Uterus (tissue), 4 donors: ENCODE data around the gene SPATA9. TPM values are rescaled to one million over a fixed set of nuclear protein-coding genes. Genes with fewer than 3 reads are reported as not detected.

Source experiments
- DNase-seq, 2 donors: peaks; one replicate each; pipeline ENCODE4 v3.0.0-alpha.2; 2019 to 2020
- H3K27ac ChIP-seq, 2 donors: fragments of 200-600 bp; sonication (generic); 1 replicate in 1 of 2; 2 replicates in 1 of 2; pipeline ENCODE4 v1.5.1; 2016 to 2018
- H3K27me3 ChIP-seq, 2 donors: fragments of 200-600 bp; sonication (generic); one replicate each; pipeline ENCODE4 v1.5.1; 2018 to 2019; ENCODE audit warnings: control low read depth in 1 of 2
- H3K36me3 ChIP-seq, 2 donors: fragments of 200-600 bp; sonication (generic); one replicate each; pipeline ENCODE4 v1.5.1; 2019; ENCODE audit warnings: control low read depth in 1 of 2
- H3K4me1 ChIP-seq, 2 donors: fragments of 200-600 bp; sonication (generic); one replicate each; pipeline ENCODE4 v1.5.1; 2018 to 2019; ENCODE audit warnings: control low read depth in 1 of 2
- H3K4me3 ChIP-seq, 2 donors: fragments of 200-600 bp; sonication (generic); 1 replicate in 1 of 2; 2 replicates in 1 of 2; pipeline ENCODE4 v1.5.1; 2018 to 2019; ENCODE audit warnings: mild to moderate bottlenecking in 1 of 2
- H3K9me3 ChIP-seq, 2 donors: fragments of 200-600 bp; sonication (generic); one replicate each; pipeline ENCODE4 v1.5.1; 2019; ENCODE audit warnings: control low read depth in 1 of 2
- POLR2A ChIP-seq, 2 donors: fragments of 450-650 bp; IDR thresholded peaks; one replicate each; pipeline ENCODE4 v1.6.1; 2016; ENCODE audit warnings: antibody characterized with exemption in 2 of 2, mild to moderate bottlenecking in 1 of 2, moderate library complexity in 1 of 2
- intact Hi-C: fragments of 100-400 bp; cut with DNase I; formaldehyde crosslinking; loops from one replicate; pipeline ENCODE4 v1.15.1; 2023; ENCODE audit warnings: low total_unique reads
- total RNA-seq, 4 donors: library from RNA; depleted of rRNA in 3 of 4; stranded (reverse); fragments of >200 nt in 3 of 4; gene quantifications; one replicate each; pipeline versions ENCODE4 v1.1.0 to v1.2.4, GENCODE V29; 2014 to 2023
- TF ChIP-seq, protein P1 (sequence below), 4 experiments: fragments of 200-600 bp in 2 of 4; fragments of 450-650 bp in 2 of 4; sonication (generic) in 2 of 4; IDR thresholded peaks; one replicate each; pipeline ENCODE4 v1.5.1; 2016 to 2019; ENCODE audit warnings: antibody characterized with exemption in 4 of 4, mild to moderate bottlenecking in 2 of 4, moderate library complexity in 1 of 4
- donor health status: DM: yes; HTN: yes; CAD: no.

SPATA9 gene, protein sequence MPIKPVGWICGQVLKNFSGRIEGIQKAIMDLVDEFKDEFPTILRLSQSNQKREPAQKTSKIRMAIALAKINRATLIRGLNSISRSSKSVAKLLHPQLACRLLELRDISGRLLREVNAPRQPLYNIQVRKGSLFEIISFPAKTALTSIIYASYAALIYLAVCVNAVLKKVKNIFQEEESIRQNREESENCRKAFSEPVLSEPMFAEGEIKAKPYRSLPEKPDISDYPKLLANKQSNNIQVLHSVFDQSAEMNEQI
- 1 to 10 TPM in 1 of 4 donors, under 1 TPM in 1, not detected in 2; 0.34 to 1.6 TPM for total RNA-seq

GRCh38 chr5:95682891-95683290 lies at the start of gene SPATA9:
SPATA9 (minus strand) TSS chr5:95682991; CDS start chr5:95682854, 137 bp downstream.
- Histone ChIP-seq H3K9me3 (no peaks in the 10 kb centered on the region), H3K4me1 (no peaks in the 10 kb centered on the region), H3K4me3 (no peak within 1 kb of the TSS), H3K27me3 (no peaks in the 10 kb centered on the region), H3K36me3 (no peaks in the 10 kb centered on the region), H3K27ac (no peak within 1 kb of the TSS)
- no peak for DNase-seq
- no peak for TF ChIP-seq POLR2A (IDR thresholded peaks at IDR 0.05)
- TF ChIP-seq, protein P1, sequence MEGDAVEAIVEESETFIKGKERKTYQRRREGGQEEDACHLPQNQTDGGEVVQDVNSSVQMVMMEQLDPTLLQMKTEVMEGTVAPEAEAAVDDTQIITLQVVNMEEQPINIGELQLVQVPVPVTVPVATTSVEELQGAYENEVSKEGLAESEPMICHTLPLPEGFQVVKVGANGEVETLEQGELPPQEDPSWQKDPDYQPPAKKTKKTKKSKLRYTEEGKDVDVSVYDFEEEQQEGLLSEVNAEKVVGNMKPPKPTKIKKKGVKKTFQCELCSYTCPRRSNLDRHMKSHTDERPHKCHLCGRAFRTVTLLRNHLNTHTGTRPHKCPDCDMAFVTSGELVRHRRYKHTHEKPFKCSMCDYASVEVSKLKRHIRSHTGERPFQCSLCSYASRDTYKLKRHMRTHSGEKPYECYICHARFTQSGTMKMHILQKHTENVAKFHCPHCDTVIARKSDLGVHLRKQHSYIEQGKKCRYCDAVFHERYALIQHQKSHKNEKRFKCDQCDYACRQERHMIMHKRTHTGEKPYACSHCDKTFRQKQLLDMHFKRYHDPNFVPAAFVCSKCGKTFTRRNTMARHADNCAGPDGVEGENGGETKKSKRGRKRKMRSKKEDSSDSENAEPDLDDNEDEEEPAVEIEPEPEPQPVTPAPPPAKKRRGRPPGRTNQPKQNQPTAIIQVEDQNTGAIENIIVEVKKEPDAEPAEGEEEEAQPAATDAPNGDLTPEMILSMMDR (IDR thresholded peaks at IDR 0.05), result no peak
- intact Hi-C loops, result no loop called here

- Histone ChIP-seq H3K9me3 (no peaks in the 10 kb centered on the region), H3K4me1 (no peaks in the 10 kb centered on the region), H3K4me3 (peak overlapping the region; percentile 64 to 76), H3K27ac (peak overlapping the region; percentile 83 to 89), H3K27me3 (no peaks in the 10 kb centered on the region), H3K36me3 (no peaks in the 10 kb centered on the region)
- intact Hi-C loops, result no loop called here
- DNase-seq, result peak; percentile 42 to 49
- TF ChIP-seq, protein P1 (IDR thresholded peaks at IDR 0.05), result no peak
- TF ChIP-seq POLR2A (IDR thresholded peaks at IDR 0.05), result no peak
These were observed 49.1 kb upstream of the SPATA9 start for GRCh38 chr5:95731571-95732554.

GRCh38 chr5:95730730-95731570 lies 48.2 kb upstream of the SPATA9 start, which contains the start of gene RHOBTB3:
RHOBTB3 (plus strand) TSS chr5:95731336; CDS start chr5:95731683, 347 bp downstream.
- H3K4me3 ChIP-seq, result peak within 1 kb of the TSS; percentile 64 to 76
- H3K4me1 ChIP-seq, result no peaks in the 10 kb centered on the region
- peak; percentile 55 to 69 for TF ChIP-seq POLR2A (IDR thresholded peaks at IDR 0.05)
- TF ChIP-seq, protein P1 (IDR thresholded peaks at IDR 0.05), result no peak
- no peaks in the 10 kb centered on the region for H3K27me3 ChIP-seq
- no peaks in the 10 kb centered on the region for H3K36me3 ChIP-seq
- no peaks in the 10 kb centered on the region for H3K9me3 ChIP-seq
- H3K27ac ChIP-seq, result peak within 1 kb of the TSS; percentile 83 to 89
- DNase-seq, result peak; percentile 88 to 90
- intact Hi-C loops, result no loop called here

GRCh38 chr5:95730011-95730700 lies 47.4 kb upstream of the SPATA9 start:
- intact Hi-C loops, result no loop called here
- TF ChIP-seq POLR2A (IDR thresholded peaks at IDR 0.05), result no peak
- TF ChIP-seq, protein P1 (IDR thresholded peaks at IDR 0.05), result no peak
- H3K36me3 ChIP-seq, result no peaks in the 10 kb centered on the region

More at GRCh38 chr5:95730011-95730700, 47.4 kb upstream of the SPATA9 start:
- no peaks in the 10 kb centered on the region for H3K27me3 ChIP-seq
- peak overlapping the region; percentile 83 to 89 for H3K27ac ChIP-seq
- no peak for DNase-seq
- H3K4me3 ChIP-seq, result peak overlapping the region; percentile 64 to 76
- no peaks in the 10 kb centered on the region for H3K4me1 ChIP-seq
- H3K9me3 ChIP-seq, result no peaks in the 10 kb centered on the region
